HK-2 (cell line): Measurements from ENCODE around the gene SEC61G.

Experiments
- DNase-seq: peaks from one replicate; pipeline ENCODE4 v3.0.0-alpha.2; 2018; ENCODE audit not compliant: unreplicated experiment

Gene SEC61G

GRCh38 chr7:54758702-54759592, at the start of gene SEC61G:
TSS of gene SEC61G (minus strand) at chr7:54759211. CDS start at chr7:54757588, 1,623 bp downstream.
- peak; percentile 99 for DNase-seq

GRCh38 chr7:54802841-54803240, 43.8 kb upstream of the SEC61G start:
- DNase-seq, result peak; percentile 21

GRCh38 chr7:54802114-54802513, 43.1 kb upstream of the SEC61G start:
- DNase-seq, result no peak

- no peak for DNase-seq
Measured at GRCh38 chr7:54799792-54800191, 40.8 kb upstream of the SEC61G start.

- no peak for DNase-seq
Measured at GRCh38 chr7:54798530-54798929, 39.5 kb upstream of the SEC61G start.

- DNase-seq, result no peak
Measured at GRCh38 chr7:54796853-54797252, 37.8 kb upstream of the SEC61G start.

GRCh38 chr7:54796150-54796549, 37.1 kb upstream of the SEC61G start:
- no peak for DNase-seq

GRCh38 chr7:54792383-54792782, 33.4 kb upstream of the SEC61G start:
- no peak for DNase-seq

- DNase-seq, result peak; percentile 70
Measured at GRCh38 chr7:54788664-54789063, 29.7 kb upstream of the SEC61G start.

GRCh38 chr7:54785261-54785660, 26.2 kb upstream of the SEC61G start:
- DNase-seq, result no peak

- DNase-seq, result no peak
Measured at GRCh38 chr7:54783952-54784351, 24.9 kb upstream of the SEC61G start.

- no peak for DNase-seq
Measured at GRCh38 chr7:54782829-54783228, 23.8 kb upstream of the SEC61G start.

- DNase-seq, result no peak
Measured at GRCh38 chr7:54782314-54782713, 23.3 kb upstream of the SEC61G start.

GRCh38 chr7:54781134-54781920, 22.3 kb upstream of the SEC61G start:
- no peak for DNase-seq

- no peak for DNase-seq
Measured at GRCh38 chr7:54780490-54780889, 21.5 kb upstream of the SEC61G start.

GRCh38 chr7:54778696-54779540, 19.9 kb upstream of the SEC61G start:
- DNase-seq, result no peak

GRCh38 chr7:54778166-54778565, 19.2 kb upstream of the SEC61G start:
- DNase-seq, result no peak

- DNase-seq, result no peak
Measured at GRCh38 chr7:54774785-54775740, 16.1 kb upstream of the SEC61G start.

- peak; percentile 83 for DNase-seq
Measured at GRCh38 chr7:54773472-54774399, 14.7 kb upstream of the SEC61G start.

- DNase-seq, result no peak
Measured at GRCh38 chr7:54769203-54769602, 10.2 kb upstream of the SEC61G start.
